Pancreas (tissue), 10 donors: ENCODE results near the gene PACRG. TPM values are rescaled to one million over a fixed set of nuclear protein-coding genes. Genes with fewer than 3 reads are reported as not detected.
"Not testable (repeated sequence)": the region's sequence is repeated elsewhere in the genome, so short reads cannot be mapped to it uniquely, and the experiment has no call there.

Experiments
- ATAC-seq, 4 donors: fragments of 200-7000 bp; cut with Tn5 transposase; one replicate each; pipeline versions ENCODE4 v1.8.0 to v1.9.1; 2020; ENCODE audit warnings: mild to moderate bottlenecking in 4 of 4, moderate library complexity in 4 of 4
- DNase-seq, 6 donors: peaks; one replicate each; pipeline ENCODE4 v3.0.0-alpha.2; 2020
- FAIRE-seq: peaks from 2 replicates; lab custom pipeline; 2012; peaks lifted over from hg19 to GRCh38; lab: Jason Lieb, UNC
- H3K27ac ChIP-seq, 4 donors: fragments of 200-600 bp; sonication (generic); 1 replicate in 3 of 4; 2 replicates in 1 of 4; pipeline versions ENCODE4 v1.5.0 to v1.8.0; 2020
- H3K27me3 ChIP-seq, 4 donors: fragments of 200-600 bp; one replicate each; pipeline ENCODE4 v1.8.0; 2021
- H3K36me3 ChIP-seq, 3 donors: fragments of 200-600 bp; sonication (generic) in 1 of 3; one replicate each; pipeline versions ENCODE4 v1.5.0 to v1.8.0; 2020 to 2021
- H3K4me1 ChIP-seq, 3 donors: fragments of 200-600 bp; one replicate each; pipeline ENCODE4 v1.8.0; 2021
- H3K4me3 ChIP-seq, 4 donors: fragments of 200-600 bp; sonication (generic) in 2 of 4; one replicate each; pipeline versions ENCODE4 v1.5.0 to v1.8.0; 2020 to 2021
- H3K9me3 ChIP-seq, 4 donors: fragments of 200-600 bp; one replicate each; pipeline ENCODE4 v1.8.0; 2021
- CTCF ChIP-seq, 4 donors: fragments of 200-600 bp; sonication (generic) in 3 of 4; IDR thresholded peaks; one replicate each; pipeline versions ENCODE4 v1.5.0 to v1.8.0; 2021; ENCODE audit warnings: antibody characterized with exemption in 4 of 4
- WGBS, 2 donors: extraction: QIAGEN DNeasy Blood & Tissue Kit; methylation state at CpG; one replicate each; pipeline ENCODE4 v1.1.7; 2013; 5-methylcytosine and 5-hydroxymethylcytosine counted together
- intact Hi-C, 3 donors: fragments of 100-400 bp; cut with DNase I; formaldehyde crosslinking; loops; one replicate each; pipeline versions ENCODE4 v1.11.1 to v1.14.2; 2022
- polyA plus RNA-seq, 2 donors: library from polyadenylated mRNA; stranded (reverse); fragments of 200-250 nt; gene quantifications; one replicate each; pipeline ENCODE4 v1.2.3, GENCODE V29; 2013
- total RNA-seq, 6 donors: library from RNA; stranded (reverse); fragmentation: NEBNext Ultra II Directional in 4 of 6; extraction: Animal tissue kit (Norgen Biotek cat#: 25700) in 4 of 6; gene quantifications; one replicate each; pipeline versions ENCODE4 v1.2.1 to v1.2.4, GENCODE V29; 2021 to 2023
- donor health status: healthy with polysubstance abuse.
- donor health status: DM: no; HTN: no; CAD: no; lungs with moderate emphysema.
- donor health status: DM: no; HTN: no; CAD: no.
- donor health status: control.
- donor health status: control.
- donor health status: Bipolar disorder and iron deficiency.
- donor health status: DM: yes; HTN: yes; CAD: no.
- donor health status: DM: no; HTN: no; CAD: no.
- donor health status: DM: no; HTN: no; CAD: no.
- donor health status: DM: yes; HTN: yes; CAD: no.

PACRG gene
- total and polyA plus RNA-seq, 8 donors: 2.5 to 7.1 (median 3.5) TPM

GRCh38 chr6:162976141-162976540, 248.4 kb downstream of the PACRG start:
- no peak for FAIRE-seq
- H3K4me3 ChIP-seq: no peak overlapping the region
- no peak for DNase-seq
- H3K27ac ChIP-seq: no peak overlapping the region
- intact Hi-C loops: no loop called here
- H3K27me3 ChIP-seq: no peaks in the 10 kb centered on the region
- WGBS, 2 donors: 65 to 74% methylated on average over 5 of the region's 5 CpGs
- no peaks in the 10 kb centered on the region for H3K36me3 ChIP-seq
- TF ChIP-seq CTCF (IDR thresholded peaks at IDR 0.05): no peak
- H3K4me1 ChIP-seq: no peaks in the 10 kb centered on the region
- ATAC-seq: no peak
- H3K9me3 ChIP-seq: no peaks in the 10 kb centered on the region

GRCh38 chr6:162983234-162983633, 255.5 kb downstream of the PACRG start:
- FAIRE-seq, intact Hi-C loops: not testable (repeated sequence)
- WGBS, 2 donors: 86 to 95% methylated on average over 1 of the region's 1 CpG

GRCh38 chr6:162998777-162999176, 271.0 kb downstream of the PACRG start:
- Histone ChIP-seq H3K9me3 (no peaks in the 10 kb centered on the region), H3K4me1 (no peaks in the 10 kb centered on the region), H3K27ac (no peak overlapping the region), H3K27me3 (no peaks in the 10 kb centered on the region), H3K36me3 (no peaks in the 10 kb centered on the region), H3K4me3 (no peak overlapping the region)
- TF ChIP-seq CTCF (IDR thresholded peaks at IDR 0.05): no peak
- intact Hi-C loops: no loop called here
- DNase-seq: no peak
- WGBS, 2 donors: 34 to 63% methylated on average over 1 of the region's 1 CpG
- no peak for FAIRE-seq
- no peak for ATAC-seq

More at GRCh38 chr6:162983234-162983633, 255.5 kb downstream of the PACRG start:
- H3K9me3 ChIP-seq, H3K4me3 ChIP-seq, ATAC-seq, H3K27me3 ChIP-seq, H3K4me1 ChIP-seq, DNase-seq, H3K36me3 ChIP-seq, H3K27ac ChIP-seq: not testable (repeated sequence)

- no peak overlapping the region for H3K4me3 ChIP-seq
- WGBS, 2 donors: 72 to 84% methylated on average over 5 of the region's 5 CpGs
- DNase-seq (no peak), FAIRE-seq (no peak), ATAC-seq (no peak)
- TF ChIP-seq CTCF (IDR thresholded peaks at IDR 0.05): no peak
- no peaks in the 10 kb centered on the region for H3K4me1 ChIP-seq
- H3K9me3 ChIP-seq: no peaks in the 10 kb centered on the region
- H3K27me3 ChIP-seq: no peaks in the 10 kb centered on the region
- no peak overlapping the region for H3K27ac ChIP-seq
- no peaks in the 10 kb centered on the region for H3K36me3 ChIP-seq
- intact Hi-C loops: no loop called here
Observed at GRCh38 chr6:162999575-163000285, 272.0 kb downstream of the PACRG start.

GRCh38 chr6:163001330-163001729, 273.6 kb downstream of the PACRG start:
- no peak overlapping the region for H3K27ac ChIP-seq
- H3K4me3 ChIP-seq: no peak overlapping the region
- no peaks in the 10 kb centered on the region for H3K36me3 ChIP-seq
- DNase-seq (no peak), ATAC-seq (no peak), FAIRE-seq (no peak)
- no peaks in the 10 kb centered on the region for H3K4me1 ChIP-seq
- intact Hi-C loops: no loop called here
- no peaks in the 10 kb centered on the region for H3K27me3 ChIP-seq
- 75 to 76% methylated on average over 3 of the region's 3 CpGs for WGBS, 2 donors
- no peaks in the 10 kb centered on the region for H3K9me3 ChIP-seq
- no peak for TF ChIP-seq CTCF (IDR thresholded peaks at IDR 0.05)
